Stimulated activated effector memory CD8-positive, alpha-beta T cell treated with anti-CD3 and anti-CD28 coated beads, Interleukin-12 subunit alpha, Interleukin-12 subunit beta, amount 100 ng/mL, for 72 hours (primary cell): ENCODE measurements around the gene MYRIP.

Experiments
- ATAC-seq: fragments of 150-1000 bp; cut with Tn5 transposase; 2 replicates; pipeline ENCODE4 v1.10.0; 2021
- DNase-seq, 2 donors: peaks; one replicate each; pipeline ENCODE4 v3.0.0; 2021 to 2022; ENCODE audit warnings: low spot score in 2 of 2
- H3K27ac Mint-ChIP-seq: one replicate; pipeline ENCODE4 v1.8.0; 2022; ENCODE audit warnings: mild to moderate bottlenecking, mixed read lengths
- H3K36me3 Mint-ChIP-seq: one replicate; pipeline ENCODE4 v1.8.0; 2022; ENCODE audit warnings: mild to moderate bottlenecking, mixed read lengths
- H3K4me1 Mint-ChIP-seq: one replicate; pipeline ENCODE4 v1.8.0; 2022; ENCODE audit warnings: mixed read lengths
- H3K4me3 Mint-ChIP-seq: one replicate; pipeline ENCODE4 v1.8.0; 2022; ENCODE audit warnings: mild to moderate bottlenecking, mixed read lengths
- H3K9me3 Mint-ChIP-seq: one replicate; pipeline ENCODE4 v1.8.0; 2022; ENCODE audit warnings: mixed read lengths

Gene MYRIP

DNA sequence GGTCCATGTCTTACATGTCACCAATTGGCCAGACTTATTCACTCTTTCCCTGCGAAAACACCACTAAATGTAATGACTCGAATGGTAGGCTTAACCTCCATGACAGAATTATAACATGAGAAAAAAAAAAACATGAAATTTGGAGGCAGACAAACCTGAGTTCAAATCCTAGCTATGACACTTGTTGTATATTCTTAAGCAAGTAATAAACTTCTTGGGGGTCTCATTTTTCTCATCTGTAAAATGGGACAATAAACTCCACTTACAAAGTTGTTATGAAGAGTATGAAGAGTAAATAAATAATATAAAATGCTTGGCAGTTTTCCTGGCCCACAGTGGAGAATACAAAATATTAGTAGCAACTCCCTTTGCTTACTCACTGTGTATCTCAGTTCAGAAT, 488.7 kb downstream of the MYRIP start:
- DNase-seq, result no peak
- Mint-ChIP-seq H3K4me1 (no peaks in the 10 kb centered on the region), H3K27ac (no peak overlapping the region), H3K36me3 (peaks cover 8% of the 10 kb centered on the region), H3K4me3 (no peak overlapping the region), H3K9me3 (no peaks in the 10 kb centered on the region)
- no peak for ATAC-seq

- ATAC-seq, result no peak
- DNase-seq, result no peak
- H3K36me3 Mint-ChIP-seq, result peaks cover 8% of the 10 kb centered on the region
- no peaks in the 10 kb centered on the region for H3K4me1 Mint-ChIP-seq
- H3K4me3 Mint-ChIP-seq, result no peak overlapping the region
- H3K9me3 Mint-ChIP-seq, result no peaks in the 10 kb centered on the region
- H3K27ac Mint-ChIP-seq, result no peak overlapping the region
Observed at GRCh38 chr3:40299130-40299720, 489.8 kb downstream of the MYRIP start.

GRCh38 chr3:40299721-40300335, 490.4 kb downstream of the MYRIP start:
- peaks cover 8% of the 10 kb centered on the region for H3K36me3 Mint-ChIP-seq
- H3K27ac Mint-ChIP-seq, result no peak overlapping the region
- no peak overlapping the region for H3K4me3 Mint-ChIP-seq
- H3K4me1 Mint-ChIP-seq, result no peaks in the 10 kb centered on the region
- ATAC-seq (no peak), DNase-seq (no peak)
- H3K9me3 Mint-ChIP-seq, result no peaks in the 10 kb centered on the region

DNA sequence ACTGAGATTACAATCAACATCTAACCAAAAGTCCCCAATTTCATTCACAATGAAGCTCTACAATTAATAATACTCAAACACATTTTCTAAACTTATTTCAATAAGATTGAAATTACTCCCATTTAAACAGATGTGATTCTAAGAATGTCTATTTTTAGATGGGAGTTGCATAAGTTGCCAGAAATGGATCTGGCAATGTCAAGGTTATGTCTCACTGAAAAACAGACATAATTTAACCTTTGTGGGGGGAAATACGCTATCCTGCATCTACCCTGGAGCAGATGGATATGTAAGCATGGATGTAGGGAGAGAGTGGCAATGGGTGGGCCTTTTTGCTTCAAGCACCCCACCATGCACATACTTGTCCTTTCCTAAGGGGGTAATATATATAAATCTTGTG, 493.4 kb downstream of the MYRIP start:
- Mint-ChIP-seq H3K27ac (no peak overlapping the region), H3K4me3 (no peak overlapping the region), H3K4me1 (no peaks in the 10 kb centered on the region), H3K9me3 (no peaks in the 10 kb centered on the region), H3K36me3 (peaks cover 8% of the 10 kb centered on the region)
- ATAC-seq (no peak), DNase-seq (no peak)

- ATAC-seq (no peak), DNase-seq (no peak)
- Mint-ChIP-seq H3K4me1 (peaks cover 6% of the 10 kb centered on the region), H3K27ac (no peak overlapping the region), H3K9me3 (no peaks in the 10 kb centered on the region), H3K4me3 (no peak overlapping the region), H3K36me3 (peaks cover 14% of the 10 kb centered on the region)
Observed at GRCh38 chr3:40304352-40304751, 494.9 kb downstream of the MYRIP start.

DNA sequence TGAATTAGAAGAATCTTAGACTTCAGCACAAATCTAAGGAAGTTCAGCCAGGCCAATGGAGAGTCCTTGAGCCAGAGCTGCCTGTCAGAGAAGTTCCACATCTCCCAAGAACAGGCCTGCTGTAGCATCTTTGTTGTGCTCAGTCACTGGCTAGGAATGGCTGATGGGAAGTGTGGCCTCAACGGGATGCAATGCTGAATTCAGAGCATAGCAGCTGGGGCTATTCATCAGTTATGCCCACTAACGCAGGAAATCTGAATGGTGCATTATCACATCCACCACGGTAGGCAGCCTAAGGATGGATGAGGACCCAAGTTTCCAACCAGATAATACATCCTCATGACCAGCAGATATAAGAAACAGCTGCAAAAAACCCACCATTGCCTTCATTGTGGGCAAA, 496.9 kb downstream of the MYRIP start:
- no peak overlapping the region for H3K27ac Mint-ChIP-seq
- H3K4me1 Mint-ChIP-seq, result peaks cover 13% of the 10 kb centered on the region
- DNase-seq (no peak), ATAC-seq (no peak)
- no peak overlapping the region for H3K4me3 Mint-ChIP-seq
- H3K36me3 Mint-ChIP-seq, result peaks cover 26% of the 10 kb centered on the region
- H3K9me3 Mint-ChIP-seq, result no peaks in the 10 kb centered on the region

GRCh38 chr3:40307176-40307575, 497.8 kb downstream of the MYRIP start:
- DNase-seq, result no peak
- Mint-ChIP-seq H3K36me3 (peaks cover 35% of the 10 kb centered on the region), H3K27ac (no peak overlapping the region), H3K4me1 (peaks cover 15% of the 10 kb centered on the region), H3K9me3 (no peaks in the 10 kb centered on the region), H3K4me3 (no peak overlapping the region)
- no peak for ATAC-seq

DNA sequence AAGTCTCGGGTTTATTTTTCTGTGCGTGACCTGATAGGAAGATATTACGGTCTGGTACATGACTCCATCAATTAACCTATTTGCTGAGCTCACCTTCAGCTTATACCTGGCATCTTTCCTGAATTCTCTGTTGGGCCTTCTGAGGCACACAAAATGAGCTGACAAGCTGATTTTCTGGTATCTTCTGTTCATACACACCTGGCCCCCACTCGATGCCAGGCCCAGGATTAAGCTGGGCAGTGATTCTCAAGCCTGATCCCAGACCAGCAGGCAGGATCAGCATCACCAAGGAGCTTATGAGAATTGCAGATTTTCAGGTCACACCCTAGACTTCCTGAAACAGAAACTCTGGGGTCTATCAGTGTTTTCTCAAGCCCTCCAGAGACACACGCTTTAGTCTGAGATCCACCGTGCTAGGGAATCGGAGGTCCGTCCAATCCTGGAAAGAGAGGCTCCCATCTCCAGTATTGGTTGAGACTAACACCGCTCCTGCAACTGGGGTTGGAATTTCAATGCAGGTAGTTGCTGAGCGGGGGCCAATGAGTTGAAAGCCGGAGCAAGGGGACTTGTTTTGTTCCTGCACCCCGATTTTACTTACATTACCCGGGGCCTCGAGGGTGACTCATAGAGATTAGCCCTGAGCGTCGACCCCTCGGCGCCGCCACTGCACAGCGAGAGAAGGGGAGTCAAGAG, 499.5 kb downstream of the MYRIP start:
- no peak for DNase-seq
- Mint-ChIP-seq H3K4me1 (peaks cover 15% of the 10 kb centered on the region), H3K9me3 (no peaks in the 10 kb centered on the region), H3K36me3 (peaks cover 52% of the 10 kb centered on the region), H3K27ac (peak overlapping the region; percentile 100), H3K4me3 (peak overlapping the region; percentile 99)
- ATAC-seq, result no peak

DNA sequence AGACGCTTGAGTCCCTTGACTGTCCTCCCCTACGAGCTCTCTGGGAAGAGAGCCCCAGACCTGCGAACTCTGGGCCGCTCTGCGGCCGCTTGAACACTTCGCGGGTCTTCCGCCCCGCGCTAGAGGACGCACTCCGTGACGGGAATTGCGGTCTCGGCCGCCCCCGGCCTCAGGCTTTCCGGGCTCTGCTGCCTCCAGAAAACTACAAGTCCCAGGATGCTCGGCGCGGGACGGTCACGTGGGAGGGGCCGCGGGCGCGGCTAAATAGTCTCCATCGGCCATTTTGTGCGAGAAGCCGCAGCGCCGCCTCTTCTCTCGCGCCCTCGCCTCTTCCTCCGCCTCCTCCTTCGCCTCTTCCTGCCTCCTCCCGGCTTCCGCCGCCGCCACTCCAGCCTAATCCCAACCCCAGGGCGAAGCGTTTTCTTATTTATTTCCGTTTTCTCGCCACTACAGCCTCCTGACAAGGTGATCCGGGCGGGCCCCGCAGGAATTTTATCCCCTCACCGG, 500.1 kb downstream of the MYRIP start, which contains the start of gene EIF1B:
TSS of gene EIF1B (plus strand) at position 290 of the 507 bp plus-strand sequence. CDS start 235 bp downstream, outside the sequence.
- DNase-seq, result peak; percentile 98 to 99
- H3K4me3 Mint-ChIP-seq, result peak within 1 kb of the TSS; percentile 99
- H3K9me3 Mint-ChIP-seq, result no peaks in the 10 kb centered on the region
- peaks cover 15% of the 10 kb centered on the region for H3K4me1 Mint-ChIP-seq
- ATAC-seq, result peak; percentile 95
- peak within 1 kb of the TSS; percentile 100 for H3K27ac Mint-ChIP-seq
- H3K36me3 Mint-ChIP-seq, result peaks cover 58% of the 10 kb centered on the region
